Medulla oblongata (tissue), 1 donor: ENCODE data around the gene SLC9A1.
"Not testable (repeated sequence)": the region's sequence is repeated elsewhere in the genome, so short reads cannot be mapped to it uniquely, and the experiment has no call there.

Source experiments
- DNase-seq: peaks from one replicate; pipeline ENCODE4 v3.0.0-alpha.2; 2015; ENCODE audit errors: extremely low spot score

Gene SLC9A1

DNA sequence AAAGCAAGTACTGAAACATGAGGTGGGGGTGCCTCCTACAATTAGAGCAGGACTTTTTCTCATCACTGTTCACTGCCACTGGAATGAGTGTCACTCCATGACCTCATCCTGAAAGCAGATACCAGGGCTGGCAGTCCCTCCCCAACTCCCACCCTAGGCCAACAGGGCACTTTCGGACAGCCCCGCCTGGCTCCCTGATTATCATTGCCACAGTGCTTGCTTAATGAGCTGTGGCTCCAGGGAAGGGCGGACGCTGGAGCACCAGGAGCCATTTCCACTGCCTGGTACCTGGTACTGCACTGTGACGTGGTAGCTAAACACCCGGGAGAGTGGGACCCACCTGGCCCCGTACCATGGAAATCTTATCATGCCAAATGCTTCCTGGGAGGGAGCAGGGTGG lies 22.3 kb downstream of the SLC9A1 start:
- no peak for DNase-seq

DNA sequence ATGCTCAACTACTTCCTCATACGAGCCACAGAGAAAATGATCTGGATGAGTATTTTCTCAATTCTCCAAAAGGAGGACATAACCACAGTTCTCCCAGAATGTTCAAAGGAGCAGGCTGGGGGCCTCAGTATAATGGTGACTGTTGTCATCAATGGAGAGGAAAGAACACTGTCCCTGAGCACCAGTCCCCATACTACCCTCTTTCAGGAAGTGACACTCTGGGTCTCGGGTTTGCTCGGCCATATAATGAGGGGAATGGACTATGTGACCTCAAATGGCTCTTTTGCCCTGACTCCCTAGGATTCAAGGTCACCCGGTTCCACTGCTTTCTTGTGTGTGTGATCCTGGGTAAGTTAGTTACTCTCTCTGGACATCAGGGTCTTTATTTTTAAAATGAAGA lies 22.8 kb downstream of the SLC9A1 start:
- no peak for DNase-seq

DNA sequence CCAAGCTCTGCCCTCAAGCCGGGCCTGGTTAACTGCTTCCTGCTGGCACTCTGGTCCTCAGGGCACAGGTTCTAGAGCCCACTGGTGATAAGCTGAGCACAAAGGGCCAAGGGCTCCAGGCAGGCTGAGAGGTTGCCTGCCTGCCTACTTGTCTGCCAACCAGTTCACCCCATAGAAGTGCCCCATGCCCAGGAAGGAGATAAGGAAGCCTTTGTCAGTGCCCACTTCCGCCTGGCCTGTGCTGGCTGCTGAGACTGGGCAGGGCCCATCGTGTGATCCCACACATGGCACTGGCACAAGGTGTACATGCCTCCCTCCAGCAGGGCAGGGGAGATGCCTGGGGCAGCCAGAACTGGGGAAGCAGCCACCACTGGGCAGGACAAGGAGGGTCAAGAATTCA lies 24.1 kb downstream of the SLC9A1 start:
- no peak for DNase-seq

DNA sequence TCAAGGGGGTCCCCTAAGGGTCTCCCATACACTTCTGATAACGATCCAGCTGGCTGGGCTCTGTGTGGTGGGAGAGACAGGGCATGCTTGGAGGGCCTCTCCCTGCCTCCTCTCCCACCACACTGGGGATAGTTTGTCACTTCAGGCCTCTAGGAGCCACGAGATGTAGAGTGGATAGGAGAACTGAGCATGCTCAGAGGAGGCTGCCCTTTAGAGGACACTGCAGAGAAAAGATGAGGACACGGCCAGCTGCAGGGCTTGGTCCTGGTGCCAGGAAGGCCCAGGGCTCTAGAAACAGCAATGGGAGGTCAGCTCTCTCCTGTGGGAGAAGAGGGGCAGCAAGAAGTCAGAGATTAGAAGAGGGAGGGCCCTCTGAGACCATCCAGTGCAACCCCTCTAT lies 25.7 kb downstream of the SLC9A1 start:
- no peak for DNase-seq

DNA sequence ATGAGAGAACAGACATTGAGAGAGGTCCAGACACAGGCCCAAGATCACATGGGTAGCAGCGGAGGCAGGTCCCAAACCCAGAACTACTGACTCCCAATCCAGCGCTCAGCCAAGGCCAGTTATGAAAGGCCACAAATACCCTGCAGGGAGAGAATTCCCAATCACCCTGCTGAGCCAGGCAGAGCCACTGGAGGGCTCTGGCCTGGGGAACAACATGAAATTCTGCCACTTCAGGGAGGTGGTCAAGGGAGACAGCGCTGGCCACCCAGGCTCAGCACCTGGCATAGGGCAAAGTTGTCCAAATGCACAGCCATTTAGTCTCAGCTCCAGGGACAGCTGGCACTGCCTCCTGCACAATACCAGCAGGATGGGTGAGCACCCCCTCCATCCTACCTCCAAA lies 27.5 kb downstream of the SLC9A1 start:
- no peak for DNase-seq

DNA sequence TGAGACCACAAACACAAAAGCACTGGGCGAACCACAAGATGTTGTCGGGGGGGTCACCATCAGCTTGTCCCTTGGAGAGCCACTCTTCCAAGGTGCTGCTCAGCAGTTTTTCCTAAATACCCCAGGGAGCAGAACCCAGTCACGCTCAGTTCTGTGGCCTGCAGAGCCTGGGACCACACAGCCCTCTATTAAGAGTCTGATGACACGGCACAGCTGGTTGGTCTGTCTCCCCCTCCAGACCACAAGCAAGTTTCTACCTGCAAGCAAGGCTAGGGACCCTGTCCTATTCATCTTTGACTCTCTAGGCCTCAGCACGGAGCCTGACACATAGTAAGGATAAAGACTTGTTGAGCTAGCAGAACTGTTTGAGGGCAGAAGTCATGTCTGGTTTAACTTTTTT lies 28.5 kb downstream of the SLC9A1 start:
- no peak for DNase-seq

DNA sequence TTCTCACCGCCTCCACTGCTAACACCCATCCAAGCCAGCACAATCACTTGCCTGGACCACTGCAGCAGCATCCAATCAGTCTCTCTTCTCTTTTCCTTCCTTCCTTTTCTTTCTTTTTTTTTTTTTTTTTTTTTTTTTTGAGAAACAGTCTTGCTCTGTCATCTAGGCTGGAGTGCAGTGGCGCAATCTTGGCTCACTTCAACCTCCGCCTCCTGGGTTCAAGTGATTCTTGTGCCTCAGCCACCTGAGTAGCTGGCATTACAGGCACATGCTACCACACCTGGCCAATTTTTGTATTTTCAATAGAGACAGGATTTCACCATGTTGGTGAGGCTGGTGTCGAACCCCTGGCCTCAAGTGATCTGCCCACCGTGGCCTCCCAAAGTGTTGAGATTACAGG lies 29.8 kb downstream of the SLC9A1 start:
- DNase-seq, result not testable (repeated sequence)

DNA sequence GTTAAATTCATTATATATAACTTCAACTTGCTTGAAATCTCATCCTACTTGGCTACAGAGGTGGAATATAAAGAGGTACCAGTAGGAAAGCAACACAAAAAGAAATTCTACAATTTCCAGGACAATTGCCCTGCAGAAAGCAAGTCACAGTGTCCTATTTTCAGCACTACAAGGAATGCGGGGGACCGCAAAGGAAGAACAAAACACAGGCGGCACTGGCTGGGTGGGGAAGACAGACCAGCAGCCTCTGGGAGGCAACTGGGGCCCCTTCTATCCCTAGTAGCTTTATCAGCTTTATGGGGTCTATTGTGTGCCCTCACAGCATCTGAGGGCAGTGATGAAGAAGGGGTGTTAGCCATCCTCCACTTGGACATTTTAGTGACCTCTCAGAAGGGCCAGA lies 30.5 kb downstream of the SLC9A1 start:
- no peak for DNase-seq

DNA sequence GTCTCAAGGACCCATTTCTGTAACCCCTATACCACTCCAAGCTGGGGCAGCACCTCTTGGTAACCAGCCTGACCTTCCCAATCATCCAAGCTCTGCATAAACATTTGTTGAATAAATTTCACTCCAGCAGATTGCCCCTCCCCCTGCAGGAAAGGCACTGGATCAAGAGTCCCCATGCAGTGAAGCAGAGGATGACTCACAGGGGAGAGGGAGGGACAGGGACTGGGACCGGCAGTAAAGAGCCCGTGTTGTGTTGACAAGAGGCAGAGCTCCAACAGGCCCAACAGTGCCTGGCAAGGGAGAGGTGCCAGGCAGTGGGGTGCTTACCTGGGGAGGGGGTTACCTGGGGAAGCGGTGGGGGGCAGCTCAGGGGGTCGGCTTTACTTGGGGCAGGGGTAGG lies 32.3 kb downstream of the SLC9A1 start:
- DNase-seq, result peak; percentile 66

DNA sequence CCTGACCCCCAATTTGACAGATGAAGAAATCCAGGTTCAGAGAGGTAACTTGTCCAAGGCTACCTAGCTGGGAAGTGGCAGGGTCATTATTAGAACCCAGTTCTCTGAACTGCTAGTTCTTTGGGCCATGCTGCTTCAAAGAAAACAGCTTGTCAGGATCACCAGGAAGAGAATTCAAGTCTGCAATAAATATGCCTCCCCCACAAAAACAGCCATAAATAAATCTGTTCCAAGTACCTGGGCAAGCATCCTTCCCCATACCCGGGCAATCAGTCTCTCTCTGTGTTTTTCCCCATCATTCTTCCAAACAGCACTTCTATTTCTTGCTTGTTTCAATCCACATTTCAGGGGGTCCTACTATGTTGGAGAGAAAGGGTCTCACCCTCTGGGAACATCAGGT lies 34.1 kb downstream of the SLC9A1 start:
- DNase-seq, result no peak

DNA sequence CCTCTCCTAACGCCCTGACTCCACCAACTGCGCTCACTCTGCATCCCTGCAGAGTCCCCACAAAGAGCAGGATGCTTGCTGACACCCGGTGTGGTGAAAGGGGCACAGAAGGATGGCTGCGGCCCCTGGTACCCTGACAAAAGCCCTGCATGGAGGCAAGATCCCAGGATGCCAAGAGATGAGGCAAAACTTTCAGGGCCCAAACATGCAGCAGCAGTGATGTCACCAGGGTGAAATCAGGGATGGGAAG lies 36.6 kb downstream of the SLC9A1 start:
- DNase-seq, result no peak

DNA sequence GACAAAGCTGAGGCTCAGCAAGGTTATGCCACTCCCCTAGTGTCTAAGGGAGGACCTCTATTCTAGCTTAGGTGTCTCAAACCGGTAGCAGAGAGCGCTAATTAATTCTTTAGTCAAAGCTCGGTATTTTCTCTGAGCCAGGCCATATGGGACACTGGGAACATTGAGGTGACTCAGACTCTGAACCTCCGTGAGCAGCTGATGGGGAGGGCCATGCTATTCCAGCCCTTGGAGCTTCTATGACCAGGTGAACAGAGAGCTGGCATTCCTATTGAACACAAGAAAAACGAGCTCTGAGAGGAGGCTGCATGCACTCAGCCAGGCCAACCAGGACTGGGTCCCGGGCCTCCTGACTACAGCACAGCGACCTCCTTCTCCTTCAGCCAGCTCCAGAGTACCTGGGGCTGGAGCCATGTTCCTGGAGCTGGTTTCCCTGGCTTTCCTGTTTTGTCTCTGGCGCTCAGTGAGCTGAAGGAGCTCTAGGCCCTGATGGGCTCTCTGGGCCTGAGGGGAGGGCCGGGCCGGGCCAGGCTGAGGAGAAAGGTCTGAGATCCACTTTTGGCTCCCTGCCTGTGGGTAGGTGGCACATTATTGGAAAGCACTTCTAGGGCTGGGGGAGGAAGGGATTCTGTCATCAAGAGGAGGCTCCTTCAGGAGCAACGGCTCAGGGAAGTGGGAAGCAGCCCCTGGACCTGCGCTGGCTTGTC lies 37.0 kb downstream of the SLC9A1 start:
- DNase-seq, result no peak

DNA sequence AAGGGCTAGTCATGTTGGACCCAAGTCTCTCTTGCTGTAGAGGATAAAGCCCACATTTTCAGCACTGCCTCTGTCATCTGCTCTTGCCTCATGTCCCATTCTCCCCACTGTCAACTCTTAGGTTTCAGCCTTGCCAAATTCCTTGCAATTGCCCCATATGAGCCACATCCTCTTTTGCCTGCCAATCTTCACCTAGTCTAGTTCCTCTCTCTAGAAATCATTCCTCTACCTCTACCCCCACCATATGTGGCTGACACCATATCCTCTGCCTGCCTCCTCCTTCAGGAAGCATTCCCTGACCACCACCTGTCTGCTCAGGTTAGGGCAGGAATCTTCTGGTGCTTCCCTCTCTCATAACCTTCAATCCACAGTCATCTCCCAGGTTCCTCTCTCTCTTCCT lies 38.2 kb downstream of the SLC9A1 start:
- DNase-seq, result peak; percentile 65

DNA sequence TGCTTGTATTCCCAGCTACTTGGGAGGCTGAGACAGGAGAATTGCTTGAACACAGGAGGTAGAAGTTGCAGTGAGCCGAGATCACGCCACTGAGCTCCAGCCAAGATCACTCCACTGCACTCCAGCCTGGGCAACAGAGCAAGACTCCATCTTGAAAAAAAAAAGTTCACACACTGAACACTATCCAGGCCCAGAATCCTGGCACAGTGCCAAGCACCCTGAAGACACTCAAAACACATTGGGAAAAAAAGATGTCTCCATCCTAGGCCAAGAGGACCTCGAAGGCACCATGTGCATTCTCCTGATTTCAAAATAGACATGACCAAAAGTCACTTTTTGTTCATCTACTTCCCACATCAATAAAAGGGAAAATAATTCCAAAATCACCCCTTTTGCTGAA lies 38.7 kb downstream of the SLC9A1 start:
- no peak for DNase-seq

DNA sequence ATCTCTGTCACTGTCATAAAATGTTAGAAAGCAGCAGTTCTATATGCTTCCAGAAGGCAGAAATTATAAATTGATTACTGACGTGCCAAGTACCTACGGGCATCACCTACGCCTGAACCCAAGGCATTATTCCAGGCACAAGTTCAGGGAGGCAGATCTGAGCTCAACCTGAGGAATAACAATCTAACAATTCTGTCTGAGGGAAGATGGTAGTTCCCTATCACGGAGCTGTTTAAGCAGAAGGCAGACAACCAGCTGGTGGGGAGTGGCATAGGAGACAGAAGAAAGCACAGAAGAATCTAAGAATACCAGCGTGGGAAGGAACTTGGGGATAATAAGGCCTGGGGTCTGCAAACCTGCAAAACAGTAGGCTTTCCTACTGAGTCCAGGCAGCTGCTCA lies 40.4 kb downstream of the SLC9A1 start:
- no peak for DNase-seq

DNA sequence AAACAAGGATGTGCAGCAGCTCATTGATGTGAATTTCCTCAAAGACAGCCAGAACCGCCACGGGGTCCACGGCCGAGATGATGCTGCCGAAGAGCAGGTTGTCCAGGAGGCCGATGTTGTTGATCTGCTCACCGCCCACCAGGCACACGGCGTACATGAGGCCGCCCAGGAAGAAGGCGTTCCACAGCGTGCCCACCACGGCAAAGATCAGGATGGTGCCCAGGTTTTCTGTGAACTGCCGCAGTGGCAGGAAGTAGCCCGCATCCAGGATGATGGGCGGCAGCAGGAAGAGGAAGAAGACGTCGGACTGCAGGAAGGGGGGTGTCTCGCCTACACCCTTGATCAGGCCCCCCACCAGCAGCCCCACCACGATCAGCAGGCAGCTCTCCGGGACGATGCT lies 41.1 kb downstream of the SLC9A1 start:
- no peak for DNase-seq

DNA sequence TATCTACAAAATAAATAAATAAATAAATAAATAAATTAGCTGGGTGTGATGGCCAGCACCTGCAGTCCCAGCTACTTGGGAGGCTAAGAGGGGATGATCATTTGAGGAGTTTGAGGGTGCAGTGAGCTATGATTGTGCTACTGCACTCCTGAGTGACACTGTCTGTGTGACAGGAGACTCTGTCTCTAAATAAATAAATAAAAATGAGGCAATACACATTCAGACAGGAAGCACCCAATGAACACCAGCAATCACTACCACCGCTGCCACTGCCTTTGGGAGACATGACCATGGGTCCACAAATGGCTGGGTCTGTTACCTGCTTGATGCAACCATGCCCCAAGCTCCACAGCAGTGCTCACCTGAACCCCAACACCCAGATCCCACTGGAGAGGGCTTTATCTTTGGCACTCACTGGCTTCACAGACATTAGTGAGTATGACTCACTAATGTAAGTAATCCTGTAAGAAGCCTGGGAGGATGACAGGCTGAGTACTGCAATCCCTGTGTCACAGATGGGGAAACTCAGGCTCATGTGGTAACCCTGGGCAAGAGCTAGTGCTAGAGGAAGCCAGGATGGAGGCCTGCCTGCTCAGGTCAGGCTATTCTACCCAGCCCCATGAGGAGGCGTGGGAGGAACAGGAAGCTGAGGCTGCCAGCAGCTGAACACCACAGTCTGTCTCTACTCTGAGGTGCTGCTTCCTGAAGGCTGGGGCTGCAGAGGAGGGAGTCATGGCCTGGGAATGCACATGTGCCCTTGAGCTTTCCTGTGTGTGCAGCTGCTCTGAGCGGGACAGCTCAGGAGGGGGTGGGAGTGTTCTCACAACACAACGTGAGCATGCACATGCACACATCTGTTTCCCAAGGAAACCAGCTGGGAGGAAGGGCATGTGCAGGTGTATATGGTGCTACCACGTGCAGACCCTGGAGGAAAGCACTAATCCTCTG lies 43.0 kb downstream of the SLC9A1 start:
- DNase-seq, result peak; percentile 49

DNA sequence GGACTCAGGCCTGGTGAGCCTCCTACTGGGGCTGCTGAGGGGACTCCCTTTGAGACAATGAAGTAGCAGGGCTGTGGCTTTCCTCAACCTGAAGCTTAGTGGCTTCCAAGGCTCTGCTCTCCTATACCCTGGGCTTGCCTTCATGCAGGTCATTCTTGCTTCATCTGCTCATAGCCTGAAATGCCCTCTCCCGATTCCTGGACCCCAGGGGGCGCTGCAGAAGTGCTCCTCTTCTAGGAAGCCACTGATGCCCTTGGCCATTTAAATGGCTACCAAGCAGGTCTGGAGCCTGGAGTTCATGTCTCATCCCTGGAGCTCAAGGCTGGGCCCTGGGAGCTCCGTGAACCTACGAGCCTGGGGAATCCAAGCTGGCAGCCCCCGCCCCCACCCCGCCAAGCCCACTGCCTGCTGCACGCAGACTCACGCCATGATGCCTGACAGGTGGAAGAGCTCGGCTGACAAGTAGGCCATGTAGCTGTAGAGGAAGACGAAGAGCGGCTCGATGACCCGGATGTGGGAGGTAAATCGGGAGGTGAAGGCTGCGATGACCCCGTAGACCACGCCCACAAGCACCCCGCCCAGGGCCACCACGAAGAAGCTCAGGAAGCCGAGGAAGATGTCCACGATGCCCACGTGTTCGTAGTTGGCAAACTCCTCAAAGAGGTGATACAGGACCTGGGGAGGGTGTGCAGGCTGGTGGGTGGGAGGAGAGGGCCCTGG lies 45.7 kb downstream of the SLC9A1 start:
- DNase-seq, result no peak

DNA sequence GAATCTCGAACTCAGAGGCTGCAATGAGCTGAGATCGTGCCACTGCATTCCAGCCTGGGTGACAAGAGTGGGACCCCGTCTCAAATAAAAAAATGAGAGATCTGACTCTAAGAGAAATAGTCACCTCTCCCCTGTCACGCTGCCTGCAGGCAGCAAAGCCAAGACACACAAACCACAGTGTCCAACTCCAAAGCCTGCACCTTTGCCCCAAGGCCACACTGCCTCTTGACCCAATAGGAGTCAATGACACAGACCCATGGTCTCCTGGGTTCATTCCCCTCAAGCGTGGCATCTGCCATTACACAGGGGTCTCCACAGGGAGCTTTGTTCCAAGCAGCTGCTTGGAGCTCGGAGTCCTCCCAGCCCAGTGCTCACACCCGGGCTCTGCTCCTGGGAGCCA lies 46.3 kb downstream of the SLC9A1 start:
- DNase-seq, result no peak

DNA sequence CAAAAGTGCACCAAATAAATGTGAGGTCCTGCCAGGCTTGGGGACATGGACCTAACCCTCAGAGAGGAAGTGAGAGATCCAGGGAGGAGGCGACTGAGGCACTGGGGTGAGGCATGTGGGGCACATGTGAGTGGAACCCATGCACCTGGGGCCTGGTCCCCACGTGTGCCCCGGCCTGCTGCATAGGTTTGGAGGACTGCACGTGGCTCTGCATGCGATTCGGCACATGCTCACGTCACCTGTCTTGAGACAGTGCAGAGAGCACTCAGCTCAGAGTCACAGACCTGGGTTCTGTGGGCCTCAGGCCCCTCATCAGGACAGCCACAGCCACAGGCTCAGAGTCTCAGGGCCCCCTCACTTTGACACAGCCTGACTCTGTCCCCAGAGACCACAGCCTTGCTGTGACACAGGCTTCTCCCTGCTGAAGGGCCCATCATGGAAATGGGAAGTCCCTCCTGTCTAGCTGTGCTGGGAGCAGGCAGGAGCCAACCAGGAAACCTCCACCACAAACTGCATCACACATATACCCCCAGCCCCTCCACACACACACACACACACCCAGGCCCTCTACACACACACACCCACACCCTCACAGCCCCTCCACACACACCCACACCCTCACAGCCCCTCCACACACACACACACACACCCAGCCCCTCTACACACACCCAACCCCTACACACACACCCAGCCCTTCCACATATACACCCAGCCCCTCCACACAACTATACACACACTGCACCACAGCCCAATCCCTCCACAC lies 48.2 kb downstream of the SLC9A1 start:
- DNase-seq, result peak; percentile 27

DNA sequence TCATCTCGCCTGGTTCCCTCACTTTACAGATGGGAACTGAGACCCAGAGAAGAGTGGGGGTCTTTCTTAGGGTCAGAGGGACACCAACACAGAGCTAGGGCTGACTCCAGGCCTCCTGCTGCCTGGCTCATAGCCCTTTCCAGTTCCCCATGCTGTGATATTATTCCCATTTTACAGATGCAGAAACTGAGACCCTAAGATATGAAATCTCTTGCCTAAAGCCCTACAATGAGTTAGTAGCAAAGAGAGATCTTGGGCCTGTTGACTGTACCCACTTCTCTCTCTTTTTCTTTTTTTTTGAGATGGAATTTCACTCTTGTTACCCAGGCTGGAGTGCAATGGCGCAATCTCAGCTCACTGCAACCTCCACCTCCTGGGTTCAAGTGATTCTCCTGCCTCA lies 49.9 kb downstream of the SLC9A1 start:
- DNase-seq, result no peak

DNA sequence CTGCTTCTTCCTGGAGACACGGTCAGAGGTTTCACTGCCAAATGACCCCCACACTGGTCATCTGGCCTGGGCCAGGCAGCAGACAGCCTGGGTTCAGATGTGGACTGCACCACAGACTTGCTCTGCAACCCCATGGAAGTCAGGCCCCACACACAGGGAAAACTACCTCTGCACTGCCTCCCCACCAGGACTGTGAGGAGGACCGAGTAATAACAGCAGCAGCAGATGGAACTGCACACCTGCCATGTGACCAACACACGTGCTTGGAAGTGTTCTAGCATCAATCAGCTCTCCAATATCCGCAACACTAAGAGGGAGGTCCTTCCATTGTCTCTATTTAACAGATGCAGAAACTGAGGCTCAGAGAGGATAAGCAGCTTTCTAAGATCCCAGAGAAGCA lies 51.4 kb downstream of the SLC9A1 start:
- DNase-seq, result no peak
